Pulmonary artery endothelial cell (primary cell): Measurements from ENCODE around the gene FTO. TPM values are rescaled to one million over a fixed set of nuclear protein-coding genes. Genes with fewer than 3 reads are reported as not detected.
"Not testable (repeated sequence)": the region's sequence is repeated elsewhere in the genome, so short reads cannot be mapped to it uniquely, and the experiment has no call there.

ENCODE experiments used
- DNase-seq: peaks from one replicate; pipeline ENCODE4 v3.0.0-alpha.2; 2011; ENCODE audit warnings: low read depth, low spot score
- total RNA-seq: library from RNA; depleted of rRNA; stranded (reverse); fragments of >200 nt; gene quantifications from 2 replicates; pipeline ENCODE4 v1.2.3, GENCODE V29; 2014

FTO gene
- total RNA-seq, 1 donor from 2014 or later = 57.4 TPM

DNA sequence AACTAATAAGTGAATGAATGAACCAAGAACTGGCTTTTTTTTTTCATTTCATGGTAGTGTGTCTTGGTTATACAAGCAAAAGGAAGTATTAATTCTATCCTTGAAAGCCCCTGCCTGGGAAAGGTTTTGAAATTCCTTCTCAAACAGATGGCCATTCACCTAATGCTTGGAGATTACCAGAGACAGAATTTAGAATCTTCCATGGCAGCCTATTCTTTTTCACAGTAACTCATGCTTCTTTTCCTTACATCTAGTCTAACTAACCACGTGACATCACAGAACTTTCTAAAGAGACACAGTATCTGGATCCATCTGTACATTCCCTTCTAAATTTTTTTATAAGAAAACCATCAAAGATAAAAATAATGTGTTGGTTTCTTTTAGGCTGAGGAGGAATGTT is 151.6 kb downstream of the FTO start:
- no peak for DNase-seq

DNA sequence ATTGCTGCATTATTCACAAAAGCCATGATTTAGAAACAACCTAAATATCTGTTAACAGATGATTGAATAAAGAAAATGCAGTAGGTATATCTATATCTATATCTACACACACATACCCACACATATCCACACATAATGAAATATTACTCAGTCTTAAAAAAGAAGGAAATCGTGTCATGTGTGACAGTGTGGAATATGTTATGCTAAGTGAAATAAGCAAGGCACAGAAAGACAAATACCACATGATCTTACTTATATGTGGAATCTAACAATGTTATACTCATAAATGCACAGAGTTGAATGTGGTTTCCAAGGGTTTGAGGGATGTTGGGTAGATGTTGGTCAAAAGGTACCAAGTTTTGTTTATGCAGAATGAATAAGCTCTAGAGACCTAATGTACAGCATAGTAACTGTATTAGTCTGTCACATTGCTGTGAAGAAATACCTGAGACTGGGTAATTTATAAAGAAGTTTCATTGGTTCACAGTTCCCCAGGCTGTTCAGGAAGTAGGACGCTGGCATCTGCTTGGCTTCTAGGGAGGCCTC is 156.1 kb downstream of the FTO start:
- no peak for DNase-seq

DNA sequence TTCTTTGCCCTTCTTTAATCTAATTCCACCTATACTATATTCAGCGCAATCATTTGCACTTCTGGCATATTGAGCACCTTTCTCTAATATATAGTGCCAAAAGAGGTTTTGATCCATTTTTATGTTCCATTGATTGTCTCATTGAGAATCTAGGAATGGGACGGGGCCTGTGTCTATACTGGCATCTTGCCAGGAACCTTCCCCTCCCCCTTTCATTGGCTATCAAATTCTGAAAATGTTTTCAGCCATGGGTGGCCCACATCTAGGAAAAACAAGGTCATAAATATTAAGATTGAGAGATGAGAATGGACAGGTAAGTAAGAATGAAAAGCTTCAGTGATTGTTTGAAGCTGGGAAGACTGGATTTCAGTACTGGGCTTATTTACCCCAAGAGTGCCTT is 159.9 kb downstream of the FTO start:
- no peak for DNase-seq

DNA sequence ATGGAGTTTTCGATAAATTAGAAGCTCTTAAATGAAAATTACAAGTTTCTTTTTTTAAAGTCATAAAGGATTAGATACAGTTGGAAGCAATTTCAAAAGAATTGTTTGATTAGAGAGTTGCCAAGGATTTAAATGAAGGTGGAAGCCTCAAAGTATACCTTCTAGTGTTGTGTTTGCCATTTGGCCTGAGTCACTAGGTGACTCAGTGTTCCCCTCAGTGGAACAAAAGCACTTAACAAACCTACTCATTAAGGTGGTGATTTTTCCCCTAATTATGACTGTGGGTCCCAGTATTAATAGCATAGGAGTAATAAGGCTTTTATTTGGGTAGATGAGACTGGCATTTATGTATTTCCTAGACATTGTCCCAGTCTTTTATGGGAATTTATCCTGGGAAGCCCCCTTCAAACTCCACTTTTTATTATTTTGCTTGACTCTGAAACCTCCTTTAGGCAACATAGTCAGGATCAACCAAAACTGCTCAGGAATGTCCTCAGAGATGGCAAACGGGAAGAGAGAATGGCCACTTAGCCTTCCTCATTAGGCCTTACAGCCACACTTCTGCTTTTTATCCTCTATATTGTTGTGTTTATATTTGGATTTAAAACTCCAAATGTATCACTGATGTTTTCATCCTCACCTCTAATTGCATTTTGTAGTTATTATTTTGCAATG is 161.0 kb downstream of the FTO start:
- no peak for DNase-seq

DNA sequence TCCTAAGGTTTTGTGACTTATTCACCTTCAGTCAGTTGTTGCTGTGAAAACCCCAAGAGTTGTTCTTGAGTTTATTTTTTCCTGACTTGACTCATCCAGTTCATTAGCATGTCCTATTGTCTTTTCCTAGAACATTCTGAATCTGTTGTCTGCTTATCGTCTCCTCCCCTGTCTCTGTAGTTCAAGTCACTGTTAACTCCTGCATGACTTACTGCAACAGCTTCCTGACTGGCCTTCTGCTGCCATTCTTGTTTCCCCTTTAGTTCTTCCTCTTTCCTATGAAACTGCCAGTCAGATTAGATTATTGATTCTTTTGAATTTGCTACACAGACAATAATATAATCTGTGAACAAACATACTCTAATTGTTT is 161.5 kb downstream of the FTO start:
- DNase-seq = peak; percentile 45

DNA sequence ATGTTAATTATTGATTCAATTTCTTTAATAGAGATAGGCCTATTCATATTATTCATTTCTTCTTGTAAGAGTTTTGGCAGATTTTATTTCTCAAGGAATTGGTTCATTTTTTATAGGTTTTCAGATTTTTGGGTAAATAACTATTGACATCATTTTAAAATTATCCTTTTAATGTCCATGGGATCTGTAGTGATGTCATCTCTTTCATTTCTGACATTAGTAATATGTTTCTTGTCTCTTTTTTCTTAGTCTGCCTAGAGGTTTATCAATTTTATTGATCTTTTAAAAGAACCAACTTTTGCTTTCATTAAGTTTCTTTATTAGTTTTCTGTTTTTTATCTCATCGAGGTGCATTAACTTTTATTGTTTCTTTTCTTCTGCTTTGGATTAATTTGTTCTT is 162.6 kb downstream of the FTO start:
- no peak for DNase-seq

DNA sequence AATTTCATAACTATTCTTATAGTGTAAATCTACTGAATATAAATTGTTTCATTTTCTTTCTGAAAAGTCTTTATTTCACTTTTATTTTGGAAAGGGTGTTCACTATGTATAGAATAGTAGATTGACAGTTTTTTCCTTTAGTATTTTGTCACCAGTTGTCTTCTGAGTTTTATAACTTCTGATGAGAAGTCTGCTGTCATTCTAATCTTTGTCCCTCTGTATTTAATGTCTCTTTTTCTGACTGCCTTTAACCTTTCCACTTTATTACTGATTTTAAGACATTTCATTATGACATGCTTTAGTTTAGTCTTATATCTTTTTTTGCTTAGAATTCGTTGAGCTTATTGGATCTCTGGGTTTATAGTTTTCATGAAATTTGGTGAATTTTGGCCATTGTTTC is 166.9 kb downstream of the FTO start:
- no peak for DNase-seq

DNA sequence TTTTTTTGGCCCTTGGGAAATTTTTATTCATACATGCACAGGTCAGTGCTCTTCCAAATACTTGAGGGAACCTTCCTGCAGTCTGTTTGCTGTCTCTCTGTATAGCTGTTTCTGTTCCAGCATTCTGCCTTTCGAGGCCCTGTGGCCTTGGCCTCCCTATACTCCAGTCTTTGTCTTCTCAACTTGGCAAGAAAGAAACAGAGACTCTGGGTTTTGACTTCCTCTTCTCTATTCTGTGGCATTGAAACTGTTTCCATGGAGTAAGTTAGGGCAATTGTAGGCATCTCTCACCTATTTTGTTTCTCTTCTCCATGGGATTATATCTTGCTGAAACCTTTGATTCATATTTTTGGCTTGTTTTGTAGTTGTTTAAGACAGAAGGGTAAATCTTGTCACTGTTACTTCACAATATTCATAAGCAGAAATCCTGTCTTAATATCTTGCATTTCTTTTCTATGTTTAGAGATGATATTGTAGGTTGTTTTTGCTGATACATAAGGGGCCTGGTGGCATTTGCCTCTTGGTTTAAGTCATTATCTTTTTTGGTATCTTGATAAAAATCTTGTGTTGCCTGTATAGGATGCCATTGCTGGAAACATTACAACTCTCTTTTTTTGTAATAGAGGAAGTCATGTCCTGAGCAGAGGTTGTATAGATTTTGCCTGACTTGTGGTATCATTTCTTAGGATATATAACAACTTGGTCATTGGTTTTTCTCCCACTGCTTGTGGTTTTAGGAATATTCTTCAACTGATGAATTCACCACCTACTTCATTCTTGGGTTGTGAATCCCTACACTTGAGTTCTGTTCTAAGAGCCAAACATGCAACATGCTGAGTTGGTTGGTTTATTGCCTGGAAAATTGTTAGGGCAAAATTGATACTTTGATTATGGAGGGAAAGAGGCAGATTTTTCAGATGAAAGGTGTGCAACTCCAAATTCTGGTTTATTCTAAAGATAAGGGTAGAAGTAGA is 168.6 kb downstream of the FTO start:
- DNase-seq = no peak

DNA sequence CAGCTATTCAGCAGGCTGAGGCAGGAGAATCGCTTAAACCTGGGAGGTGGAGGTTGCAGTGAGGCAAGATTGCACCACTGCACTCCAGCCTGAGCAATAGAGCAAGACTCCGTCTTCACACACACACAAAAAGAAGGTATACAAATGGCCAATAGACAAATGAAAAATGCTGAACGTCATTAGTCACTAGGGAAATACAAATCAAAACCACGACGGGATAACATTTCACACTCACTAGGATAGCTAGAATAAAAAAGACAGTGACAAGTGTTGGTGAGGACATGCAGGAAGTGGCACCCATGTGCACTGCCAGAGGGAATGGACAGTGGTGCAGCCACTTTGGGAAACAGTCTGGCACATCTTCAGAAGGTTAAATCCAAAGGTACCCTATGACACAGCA is 172.9 kb downstream of the FTO start:
- no peak for DNase-seq

DNA sequence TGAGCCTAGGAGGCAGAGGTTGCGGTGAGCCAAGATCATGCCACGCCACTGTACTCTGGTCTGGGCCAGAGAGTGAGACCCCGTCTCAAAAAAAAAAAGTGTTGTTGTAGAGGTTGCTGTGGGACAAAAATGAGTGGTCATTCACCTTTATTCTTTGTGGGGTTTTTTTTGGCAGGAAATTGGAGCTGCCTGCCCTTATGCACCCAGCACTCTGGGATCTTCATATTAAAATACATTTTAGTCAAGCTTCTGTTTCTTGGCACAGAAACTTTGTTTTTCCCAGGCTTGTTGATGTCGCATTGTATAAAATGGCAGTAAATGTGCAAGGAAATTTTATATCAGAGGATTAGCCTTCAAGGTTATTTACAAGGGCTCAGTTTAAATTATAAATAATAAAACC is 174.3 kb downstream of the FTO start:
- no peak for DNase-seq

DNA sequence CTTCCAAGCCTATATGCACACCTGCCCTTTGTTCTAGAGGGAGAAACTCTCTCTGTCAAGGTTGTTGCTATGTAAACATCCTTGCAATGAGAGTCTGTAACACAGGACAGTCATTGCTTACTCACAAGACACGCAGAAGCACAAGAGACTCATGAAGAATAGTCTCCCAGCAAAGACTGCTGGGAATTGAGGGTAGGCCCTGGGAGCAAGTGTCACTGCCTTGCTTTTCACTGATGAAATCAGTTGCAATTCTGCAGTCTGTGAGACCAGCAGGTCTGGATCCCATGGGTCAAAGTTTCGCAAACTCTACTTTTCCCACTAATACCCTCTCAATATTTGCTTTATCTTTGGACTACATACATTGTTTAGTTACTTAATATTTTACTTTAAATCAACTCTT is 177.4 kb downstream of the FTO start:
- no peak for DNase-seq

DNA sequence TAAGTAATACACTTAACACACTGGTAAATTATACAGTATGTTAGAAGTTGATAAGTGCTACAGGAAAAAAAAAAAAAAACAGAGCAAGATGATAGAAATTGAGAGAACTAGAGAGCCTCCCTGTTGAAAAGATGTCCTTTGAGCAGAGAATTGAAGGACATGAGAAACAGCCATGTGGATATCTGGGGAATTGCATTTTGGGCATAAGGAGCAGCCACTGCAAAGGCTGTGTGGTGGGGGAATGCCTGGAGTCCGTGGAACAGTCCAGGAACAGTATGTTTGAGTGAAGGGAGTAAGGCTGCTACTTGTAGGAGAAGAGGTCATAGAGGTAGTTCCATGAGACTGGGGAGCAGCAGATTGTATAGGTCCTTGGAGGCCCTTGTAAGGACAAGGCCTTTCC is 178.4 kb downstream of the FTO start:
- no peak for DNase-seq

DNA sequence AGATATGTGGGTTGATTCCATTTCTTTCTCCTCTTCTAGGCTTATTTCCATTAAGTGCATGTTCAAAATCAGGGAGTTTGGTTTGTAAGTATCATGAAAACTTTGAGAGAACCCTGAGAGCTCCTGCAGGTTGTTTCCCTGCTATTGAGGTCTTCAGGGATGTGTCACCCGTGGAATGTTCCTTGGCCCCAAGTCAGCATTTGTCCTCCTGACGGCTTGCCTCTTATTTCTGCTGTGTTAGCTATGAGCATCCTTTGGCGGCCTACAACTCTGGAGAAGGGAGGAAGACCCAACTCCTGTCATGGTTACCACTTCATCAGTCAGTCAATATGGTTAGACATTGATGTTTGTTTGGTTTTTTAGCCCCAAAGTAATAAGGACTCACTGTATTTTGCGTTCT is 180.8 kb downstream of the FTO start:
- no peak for DNase-seq

DNA sequence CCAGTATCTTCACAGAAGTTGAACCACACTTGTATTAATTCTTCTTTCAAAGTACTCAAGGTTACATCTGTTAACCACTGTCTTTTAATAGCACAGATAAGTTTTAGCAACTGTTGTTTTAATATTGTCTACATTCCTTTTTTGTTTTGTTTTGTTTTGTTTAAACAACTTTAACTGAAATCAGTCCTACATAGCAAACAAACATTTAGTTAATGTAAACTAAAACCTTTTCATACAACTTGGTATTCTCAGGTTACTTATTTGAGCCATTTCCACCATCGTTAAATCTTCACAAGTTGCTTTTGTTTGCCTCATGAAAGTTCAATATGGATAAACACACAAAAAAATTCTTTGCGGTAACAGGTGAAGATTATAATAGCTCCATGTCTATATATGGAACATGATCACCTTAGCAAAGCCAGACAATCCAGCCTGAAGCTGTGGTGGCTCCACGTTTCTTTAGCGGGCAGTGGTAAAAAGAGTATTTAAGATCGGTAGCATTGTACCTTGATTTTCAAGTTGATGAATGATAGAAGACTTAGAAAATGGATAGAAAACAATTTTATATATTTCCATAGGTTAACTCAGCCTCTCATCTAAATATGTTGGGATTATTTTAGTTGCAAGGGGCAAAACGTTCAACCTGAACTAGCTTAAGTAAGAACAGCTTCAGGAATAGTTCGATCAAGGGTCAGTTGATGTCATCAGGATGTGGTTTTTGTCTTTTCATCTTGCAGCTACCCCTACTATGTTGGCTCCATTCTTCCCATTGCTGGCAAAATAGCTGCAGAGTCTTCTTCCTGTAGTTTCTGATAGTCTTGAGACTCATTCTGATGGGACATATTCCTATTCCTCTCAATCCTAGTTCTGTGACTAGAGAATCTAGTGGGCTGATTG is 182.8 kb downstream of the FTO start:
- DNase-seq = no peak

DNA sequence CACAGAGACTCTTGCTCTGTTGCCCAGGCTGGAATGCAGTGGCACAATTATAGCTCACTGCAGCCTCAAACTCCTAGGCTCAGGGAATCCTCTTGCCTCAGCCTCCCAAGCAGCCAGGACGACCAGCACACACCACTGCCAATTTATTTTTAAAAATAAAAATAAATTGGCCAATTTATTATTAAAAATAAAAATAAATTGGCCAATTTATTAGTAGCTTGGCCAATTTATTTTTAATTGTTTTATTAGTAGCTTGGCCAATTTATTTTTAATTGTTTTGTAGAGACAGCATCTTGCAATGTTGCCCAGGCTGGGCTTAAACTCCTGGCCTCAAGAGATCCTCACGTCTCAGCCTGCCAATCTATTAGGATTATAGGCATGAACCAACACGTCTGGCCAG is 184.3 kb downstream of the FTO start:
- DNase-seq = no peak

DNA sequence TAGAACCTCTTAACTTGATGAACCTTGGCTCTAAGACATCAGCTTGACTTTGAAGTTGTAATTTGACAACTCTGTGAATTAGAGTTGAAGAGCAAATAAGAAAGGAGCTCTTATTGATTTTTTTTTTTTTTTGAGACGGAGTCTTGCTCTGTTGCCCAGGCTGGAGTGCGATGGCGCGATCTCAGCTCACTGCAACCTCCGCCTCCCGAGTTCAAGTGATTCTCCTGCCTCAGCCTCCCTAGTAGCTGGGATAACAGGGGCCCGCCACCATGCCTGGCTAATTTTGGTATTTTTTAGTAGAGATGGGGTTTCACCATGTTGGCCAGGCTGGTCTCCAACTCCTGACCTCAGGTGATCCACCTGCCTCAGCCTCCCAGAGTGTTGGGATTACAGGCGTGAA is 186.9 kb downstream of the FTO start:
- DNase-seq = not testable (repeated sequence)

DNA sequence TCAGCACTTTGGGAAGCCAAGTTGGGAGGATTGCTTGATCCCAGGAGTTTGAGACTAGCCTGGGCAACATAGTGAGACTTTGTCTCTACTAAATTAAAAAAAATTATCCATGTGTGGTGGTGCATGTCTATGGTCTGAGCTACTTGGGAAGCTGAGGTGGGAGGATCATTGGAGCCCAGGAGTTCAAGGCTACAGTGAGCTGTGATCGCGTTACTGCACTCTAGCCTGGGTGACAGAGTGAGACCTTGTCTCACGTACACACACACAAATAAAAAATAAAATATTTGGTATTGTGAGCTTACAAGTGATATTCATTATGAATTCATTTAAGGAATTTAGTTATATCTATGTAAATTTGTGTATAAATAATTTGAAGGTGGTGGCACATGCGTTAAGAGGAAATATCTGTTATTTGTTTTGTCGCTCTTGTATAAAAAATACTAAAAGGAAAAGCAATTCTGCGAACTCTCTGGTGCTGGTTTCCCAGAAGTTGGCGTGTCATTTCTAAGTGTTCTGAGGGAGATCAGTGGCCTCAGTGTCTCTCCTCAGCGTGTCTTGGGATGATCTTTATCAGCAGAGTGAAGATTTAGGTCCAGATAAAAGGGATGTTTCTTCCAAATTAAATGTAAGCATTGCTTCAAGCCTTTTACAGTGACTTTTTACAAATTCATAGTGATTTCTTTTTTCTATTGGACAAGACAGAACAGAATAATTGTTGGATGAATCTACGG is 187.6 kb downstream of the FTO start:
- DNase-seq = no peak

DNA sequence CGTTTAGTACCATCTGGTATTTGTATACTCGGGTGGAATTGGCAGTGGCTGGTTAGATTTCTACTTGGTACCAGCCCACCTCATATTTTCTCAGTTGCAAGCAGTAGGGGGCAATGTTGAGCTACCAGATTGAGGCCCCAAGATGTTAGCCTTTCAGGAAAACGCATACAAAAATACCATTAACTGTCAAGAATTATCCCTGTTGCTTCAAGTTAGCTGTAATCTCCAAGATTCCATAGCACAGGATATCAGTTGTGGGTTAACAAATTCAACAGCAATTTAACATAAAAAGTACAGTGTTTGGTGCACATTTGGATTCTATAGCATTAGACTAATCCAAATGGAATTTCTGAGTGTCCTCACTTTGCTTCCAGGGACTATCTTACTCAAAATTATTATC is 188.2 kb downstream of the FTO start:
- DNase-seq = no peak

DNA sequence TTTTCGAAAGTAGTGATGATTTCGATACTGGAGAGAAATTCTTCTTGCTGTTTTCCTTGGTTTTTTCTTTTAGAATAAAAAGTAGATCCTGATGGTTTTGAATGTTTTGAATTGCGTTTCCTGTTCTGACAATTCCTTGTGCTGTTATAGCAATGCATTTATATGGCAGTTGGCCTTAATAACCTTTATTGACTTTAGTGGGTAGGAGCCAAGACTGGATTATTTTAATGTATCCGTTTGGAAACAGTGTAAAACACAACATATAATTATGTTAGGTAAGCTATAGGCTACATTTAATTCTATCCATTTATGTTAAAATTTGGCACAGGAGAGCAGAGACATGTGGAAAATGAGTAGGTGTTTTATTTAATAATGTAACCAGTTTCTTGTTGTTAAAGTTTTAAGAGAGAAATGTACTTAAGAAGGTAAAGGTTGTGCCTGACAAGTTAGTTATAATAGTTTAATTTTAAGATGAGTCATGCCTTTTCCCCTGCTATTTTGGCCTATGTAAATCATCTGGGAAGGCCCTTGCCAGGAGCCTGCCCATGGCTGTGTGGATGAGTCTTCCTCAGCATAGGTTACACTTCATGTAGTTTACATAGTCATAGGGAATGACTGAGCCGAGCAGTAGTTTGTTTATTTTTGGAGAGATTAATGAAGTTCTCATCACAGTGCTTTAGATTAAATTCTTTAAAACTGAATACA is 189.9 kb downstream of the FTO start:
- no peak for DNase-seq

DNA sequence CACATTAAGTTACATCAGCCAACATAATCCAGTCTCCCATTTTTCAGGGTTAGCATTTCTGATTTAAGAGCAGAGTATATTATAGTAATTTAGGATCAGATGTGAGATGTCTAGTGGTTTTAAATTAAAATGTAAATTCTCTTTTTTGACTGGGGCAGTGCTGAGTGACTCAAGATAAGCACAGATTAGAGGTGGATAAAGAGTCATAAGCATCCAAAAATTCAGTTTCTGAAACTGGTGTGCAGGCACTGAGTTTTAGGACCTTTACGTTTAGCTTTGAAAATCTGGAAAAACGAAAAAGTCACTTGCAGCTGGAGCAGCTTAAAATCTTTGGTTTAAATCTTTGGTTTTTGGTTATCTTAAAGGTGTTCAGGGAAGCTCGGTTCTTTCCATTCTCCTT is 190.7 kb downstream of the FTO start:
- no peak for DNase-seq
